Omental fat pad (tissue), 4 donors: ENCODE measurements around the gene SORL1. TPM values are rescaled to one million over a fixed set of nuclear protein-coding genes. Genes with fewer than 3 reads are reported as not detected.
"Not testable (repeated sequence)": the region's sequence is repeated elsewhere in the genome, so short reads cannot be mapped to it uniquely, and the experiment has no call there.

Experiments
- ATAC-seq: fragments of 150-250 bp; one replicate; pipeline ENCODE4 v1.9.1; 2016; ENCODE audit warnings: mild to moderate bottlenecking, moderate library complexity; ENCODE audit not compliant: low FRiP score
- DNase-seq: peaks from one replicate; pipeline ENCODE4 v3.0.0-alpha.2; 2019; ENCODE audit warnings: low spot score
- CTCF ChIP-seq, 3 donors: fragments of 450-650 bp; IDR thresholded peaks; one replicate each; pipeline ENCODE4 v1.5.1; 2016 to 2017; ENCODE audit warnings: antibody characterized with exemption in 3 of 3, mild to moderate bottlenecking in 3 of 3, moderate library complexity in 2 of 3
- total RNA-seq, 4 donors: library from RNA; depleted of rRNA; stranded (reverse); fragments of >200 nt; gene quantifications; one replicate each; pipeline ENCODE4 v1.1.0, GENCODE V29; 2016

SORL1 gene
- total RNA-seq, 4 donors from 2014 or later: 5.8 to 93.0 (median 11.1) TPM

DNA sequence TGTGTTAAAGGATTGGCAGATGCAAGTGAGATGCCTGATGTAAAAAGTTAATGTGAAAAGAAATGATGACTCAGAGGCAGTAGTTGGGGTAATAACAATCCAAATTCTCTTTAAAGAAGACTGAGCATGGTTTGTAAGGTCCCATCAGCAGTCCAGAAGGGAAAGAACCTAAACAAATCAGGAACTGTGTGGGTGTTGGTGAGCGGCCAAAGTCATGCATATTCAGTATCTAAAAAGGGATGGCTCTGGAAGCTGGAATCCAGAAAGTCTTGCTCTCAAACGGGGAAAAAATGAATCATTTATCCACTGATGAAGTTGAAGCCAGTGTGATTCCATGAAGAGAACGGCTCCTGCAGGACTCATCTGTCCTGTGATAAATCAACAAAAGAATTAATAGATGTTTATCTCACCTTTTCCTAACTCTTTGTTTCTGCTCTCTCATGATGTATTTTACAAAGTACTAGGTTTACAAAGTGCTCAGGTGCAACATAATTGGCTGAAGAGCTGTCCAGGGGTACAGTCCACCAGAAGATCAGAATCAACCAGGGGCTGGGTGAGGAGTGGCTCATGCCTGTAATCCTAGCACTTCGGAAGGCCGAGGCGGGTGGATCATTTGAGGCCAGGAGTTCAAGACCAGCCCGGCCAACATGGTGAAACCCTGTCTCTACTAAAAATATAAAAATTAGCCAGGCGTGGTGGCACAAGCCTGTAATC is 21.1 kb downstream of the SORL1 start:
- no peak for ATAC-seq
- no peak for TF ChIP-seq CTCF (IDR thresholded peaks at IDR 0.05)
- DNase-seq: no peak

GRCh38 chr11:121474680-121475079 is 22.6 kb downstream of the SORL1 start:
- DNase-seq (no peak), ATAC-seq (no peak)
- no peak for TF ChIP-seq CTCF (IDR thresholded peaks at IDR 0.05)

- TF ChIP-seq CTCF (IDR thresholded peaks at IDR 0.05): no peak
- ATAC-seq (no peak), DNase-seq (no peak)
These were observed 24.4 kb downstream of the SORL1 start for GRCh38 chr11:121476379-121477032.

GRCh38 chr11:121478226-121478894 is 26.2 kb downstream of the SORL1 start:
- ATAC-seq (no peak), DNase-seq (no peak)
- no peak for TF ChIP-seq CTCF (IDR thresholded peaks at IDR 0.05)

DNA sequence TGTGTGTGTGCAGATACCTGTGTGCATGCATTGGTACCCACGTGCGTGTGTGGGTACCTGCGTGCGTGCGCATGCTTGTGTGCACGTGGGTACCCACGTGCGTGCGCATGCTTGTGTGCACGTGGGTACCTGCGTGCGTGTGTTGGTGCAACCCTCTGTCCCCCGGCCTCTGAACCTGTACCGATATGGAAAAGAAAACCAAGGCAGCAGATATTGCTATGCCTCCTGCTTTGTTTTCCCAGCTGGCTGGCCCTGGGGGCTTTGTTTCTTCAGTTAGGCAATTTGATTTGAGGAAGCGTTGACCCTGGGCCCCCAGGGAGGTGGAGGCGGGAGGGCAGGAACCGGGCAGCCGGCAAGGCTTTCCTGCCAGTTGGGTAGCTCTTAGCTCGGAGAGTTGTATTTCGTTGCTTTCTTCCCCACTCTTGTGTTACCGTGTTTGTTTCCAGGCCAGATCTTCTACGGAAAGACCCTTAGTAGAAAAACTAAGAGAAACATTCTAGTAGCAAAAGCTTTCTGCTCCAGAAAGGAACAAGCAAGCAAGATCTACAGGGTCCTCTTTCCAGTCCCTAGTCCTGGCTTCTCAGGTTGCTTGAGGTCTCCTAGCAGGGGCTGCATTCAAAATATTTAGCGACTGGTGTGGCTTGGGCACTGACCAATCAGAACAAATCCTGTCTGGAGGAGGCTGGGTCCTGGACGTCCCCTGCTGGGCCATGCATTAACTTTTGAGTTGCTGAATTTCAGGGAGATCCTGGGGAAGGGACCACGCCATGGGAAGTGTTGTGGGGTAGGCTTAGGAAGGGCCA is 27.0 kb downstream of the SORL1 start:
- no peak for TF ChIP-seq CTCF (IDR thresholded peaks at IDR 0.05)
- no peak for ATAC-seq
- DNase-seq: no peak

DNA sequence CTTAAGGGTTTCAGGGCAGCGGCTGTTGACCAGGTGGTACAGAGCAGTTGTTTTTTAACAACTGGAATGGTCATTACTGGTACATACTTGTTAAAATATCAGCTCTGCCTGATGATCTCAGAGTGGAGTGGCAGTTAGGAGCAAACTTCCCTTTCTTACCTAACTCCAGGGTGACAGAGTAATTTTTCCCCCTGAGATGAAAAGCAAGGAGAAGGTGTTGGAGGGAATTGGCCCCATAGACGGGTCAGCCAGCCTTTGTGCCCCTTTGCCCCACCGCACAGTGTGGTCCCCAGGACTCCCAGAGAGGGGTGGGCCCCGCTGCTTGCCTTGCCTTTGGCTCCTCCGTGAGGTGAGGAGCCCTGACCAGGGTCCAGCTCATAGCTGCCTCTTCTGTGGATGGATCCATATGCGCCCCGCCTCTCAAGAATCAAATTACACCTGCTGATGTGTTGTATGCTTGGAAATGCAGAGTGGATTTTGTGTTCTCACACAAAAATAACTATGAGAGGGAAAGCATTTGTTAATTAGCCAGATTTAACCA is 27.7 kb downstream of the SORL1 start:
- no peak for TF ChIP-seq CTCF (IDR thresholded peaks at IDR 0.05)
- no peak for ATAC-seq
- DNase-seq: no peak

GRCh38 chr11:121481484-121482230 is 29.5 kb downstream of the SORL1 start:
- DNase-seq, ATAC-seq: not testable (repeated sequence)
